C4-2B (cell line): ENCODE data around the gene LANCL2.

Source experiments
- ZFX ChIP-seq: fragments of 450-650 bp; IDR thresholded peaks from 2 replicates; pipeline ENCODE4 v1.6.1; 2017
- TF ChIP-seq, protein P1 (sequence below): fragments of 450-650 bp; conservative IDR thresholded peaks from 2 replicates; pipeline ENCODE4 v1.5.1; 2017; ENCODE audit warnings: mild to moderate bottlenecking

DNA sequence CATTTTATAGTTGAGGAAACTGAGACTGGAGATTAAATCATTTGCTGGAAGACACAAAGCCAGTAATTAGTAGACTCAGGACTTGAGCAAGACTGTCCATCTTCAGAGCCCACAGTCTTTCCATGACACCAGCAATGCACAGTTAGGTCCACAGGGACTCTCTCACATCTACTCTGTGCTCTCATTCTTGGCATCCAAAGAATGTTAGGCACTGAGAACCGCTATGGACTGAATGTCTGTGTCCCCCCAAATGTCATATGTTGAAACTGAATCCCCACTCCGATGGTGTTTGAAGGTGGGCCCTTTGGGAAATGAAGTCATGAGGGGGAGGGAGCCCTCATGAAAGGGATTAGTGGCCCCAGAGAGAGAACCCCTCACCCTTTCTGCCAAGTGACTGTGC is 100.6 kb downstream of the LANCL2 start:
- TF ChIP-seq, protein P1, sequence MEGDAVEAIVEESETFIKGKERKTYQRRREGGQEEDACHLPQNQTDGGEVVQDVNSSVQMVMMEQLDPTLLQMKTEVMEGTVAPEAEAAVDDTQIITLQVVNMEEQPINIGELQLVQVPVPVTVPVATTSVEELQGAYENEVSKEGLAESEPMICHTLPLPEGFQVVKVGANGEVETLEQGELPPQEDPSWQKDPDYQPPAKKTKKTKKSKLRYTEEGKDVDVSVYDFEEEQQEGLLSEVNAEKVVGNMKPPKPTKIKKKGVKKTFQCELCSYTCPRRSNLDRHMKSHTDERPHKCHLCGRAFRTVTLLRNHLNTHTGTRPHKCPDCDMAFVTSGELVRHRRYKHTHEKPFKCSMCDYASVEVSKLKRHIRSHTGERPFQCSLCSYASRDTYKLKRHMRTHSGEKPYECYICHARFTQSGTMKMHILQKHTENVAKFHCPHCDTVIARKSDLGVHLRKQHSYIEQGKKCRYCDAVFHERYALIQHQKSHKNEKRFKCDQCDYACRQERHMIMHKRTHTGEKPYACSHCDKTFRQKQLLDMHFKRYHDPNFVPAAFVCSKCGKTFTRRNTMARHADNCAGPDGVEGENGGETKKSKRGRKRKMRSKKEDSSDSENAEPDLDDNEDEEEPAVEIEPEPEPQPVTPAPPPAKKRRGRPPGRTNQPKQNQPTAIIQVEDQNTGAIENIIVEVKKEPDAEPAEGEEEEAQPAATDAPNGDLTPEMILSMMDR, result no peak
- TF ChIP-seq ZFX, result no peak
